HG02610 (cell line): Measurements from ENCODE around the gene RBBP7.
"Not testable (repeated sequence)": the region's sequence is repeated elsewhere in the genome, so short reads cannot be mapped to it uniquely, and the experiment has no call there.

Source experiments
- ATAC-seq: cut with Tn5 transposase; IDR thresholded peaks from one replicate; pipeline ENCODE4 v1.9.1; 2021; ENCODE audit warnings: mild to moderate bottlenecking, moderate library complexity; ENCODE audit not compliant: unreplicated experiment

Gene RBBP7

GRCh38 chrX:16868920-16869319 lies 1.2 kb downstream of the RBBP7 start:
- no peak for ATAC-seq

- ATAC-seq = no peak
Measured at GRCh38 chrX:16867947-16868346, 2.2 kb downstream of the RBBP7 start.

GRCh38 chrX:16862829-16863228 lies 7.3 kb downstream of the RBBP7 start:
- ATAC-seq = no peak

- ATAC-seq = no peak
Measured at GRCh38 chrX:16856744-16857143, 13.4 kb downstream of the RBBP7 start.

- ATAC-seq = not testable (repeated sequence)
Measured at GRCh38 chrX:16856076-16856404, 14.1 kb downstream of the RBBP7 start.

GRCh38 chrX:16855363-16856075 lies 14.6 kb downstream of the RBBP7 start:
- no peak for ATAC-seq

GRCh38 chrX:16853537-16853936 lies 16.6 kb downstream of the RBBP7 start:
- no peak for ATAC-seq

GRCh38 chrX:16852617-16853179 lies 17.5 kb downstream of the RBBP7 start:
- no peak for ATAC-seq

- ATAC-seq = no peak
Measured at GRCh38 chrX:16851827-16852226, 18.3 kb downstream of the RBBP7 start.

GRCh38 chrX:16851421-16851820 lies 18.7 kb downstream of the RBBP7 start:
- ATAC-seq = no peak

GRCh38 chrX:16848541-16848940 lies 21.6 kb downstream of the RBBP7 start:
- ATAC-seq = no peak

- no peak for ATAC-seq
Measured at GRCh38 chrX:16845686-16846085, 24.5 kb downstream of the RBBP7 start.

GRCh38 chrX:16843208-16843909 lies 26.8 kb downstream of the RBBP7 start:
- no peak for ATAC-seq

GRCh38 chrX:16842684-16843083 lies 27.5 kb downstream of the RBBP7 start:
- no peak for ATAC-seq

GRCh38 chrX:16839852-16840460 lies 30.2 kb downstream of the RBBP7 start:
- no peak for ATAC-seq

- ATAC-seq = no peak
Measured at GRCh38 chrX:16839219-16839851, 30.8 kb downstream of the RBBP7 start.

- no peak for ATAC-seq
Measured at GRCh38 chrX:16838202-16839066, 31.7 kb downstream of the RBBP7 start.

- ATAC-seq = peak; percentile 79
Measured at GRCh38 chrX:16836371-16836770, 33.8 kb downstream of the RBBP7 start.

GRCh38 chrX:16834806-16835205 lies 35.4 kb downstream of the RBBP7 start:
- ATAC-seq = no peak

- ATAC-seq = no peak
Measured at GRCh38 chrX:16832301-16832700, 37.9 kb downstream of the RBBP7 start.
